ENCODE results near the gene DDX10.

The DDX10 gene

DNA sequence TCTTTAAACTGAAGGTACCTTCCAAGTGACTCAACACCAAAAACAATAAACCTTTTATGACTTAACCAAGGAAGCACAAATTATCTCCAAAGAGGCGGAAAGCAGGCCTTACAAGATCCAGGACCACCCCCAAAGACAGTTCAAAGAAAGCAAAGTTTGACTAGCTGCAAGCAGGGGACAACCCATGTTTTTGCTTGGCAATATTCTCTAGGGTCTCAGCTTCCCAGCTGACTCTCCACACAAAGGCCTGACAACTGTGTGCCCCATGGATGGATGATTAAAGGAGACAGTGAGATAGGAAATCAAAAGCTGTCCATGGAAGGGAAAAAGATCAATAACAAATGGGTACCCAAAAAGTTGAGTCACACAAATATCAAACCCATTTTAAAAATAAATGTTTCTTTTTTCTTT, 232.2 kb downstream of the DDX10 start:
- no peak overlapping the region for H3K4me3 ChIP-seq (ENCODE audit: low read depth, low read length)
- DNase-seq (ENCODE audit: low read depth), result no peak
- TF ChIP-seq, protein P1, sequence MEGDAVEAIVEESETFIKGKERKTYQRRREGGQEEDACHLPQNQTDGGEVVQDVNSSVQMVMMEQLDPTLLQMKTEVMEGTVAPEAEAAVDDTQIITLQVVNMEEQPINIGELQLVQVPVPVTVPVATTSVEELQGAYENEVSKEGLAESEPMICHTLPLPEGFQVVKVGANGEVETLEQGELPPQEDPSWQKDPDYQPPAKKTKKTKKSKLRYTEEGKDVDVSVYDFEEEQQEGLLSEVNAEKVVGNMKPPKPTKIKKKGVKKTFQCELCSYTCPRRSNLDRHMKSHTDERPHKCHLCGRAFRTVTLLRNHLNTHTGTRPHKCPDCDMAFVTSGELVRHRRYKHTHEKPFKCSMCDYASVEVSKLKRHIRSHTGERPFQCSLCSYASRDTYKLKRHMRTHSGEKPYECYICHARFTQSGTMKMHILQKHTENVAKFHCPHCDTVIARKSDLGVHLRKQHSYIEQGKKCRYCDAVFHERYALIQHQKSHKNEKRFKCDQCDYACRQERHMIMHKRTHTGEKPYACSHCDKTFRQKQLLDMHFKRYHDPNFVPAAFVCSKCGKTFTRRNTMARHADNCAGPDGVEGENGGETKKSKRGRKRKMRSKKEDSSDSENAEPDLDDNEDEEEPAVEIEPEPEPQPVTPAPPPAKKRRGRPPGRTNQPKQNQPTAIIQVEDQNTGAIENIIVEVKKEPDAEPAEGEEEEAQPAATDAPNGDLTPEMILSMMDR (IDR thresholded peaks at IDR 0.05; ENCODE audit: insufficient read depth, low read depth, low read length, missing control alignments), result no peak

DNA sequence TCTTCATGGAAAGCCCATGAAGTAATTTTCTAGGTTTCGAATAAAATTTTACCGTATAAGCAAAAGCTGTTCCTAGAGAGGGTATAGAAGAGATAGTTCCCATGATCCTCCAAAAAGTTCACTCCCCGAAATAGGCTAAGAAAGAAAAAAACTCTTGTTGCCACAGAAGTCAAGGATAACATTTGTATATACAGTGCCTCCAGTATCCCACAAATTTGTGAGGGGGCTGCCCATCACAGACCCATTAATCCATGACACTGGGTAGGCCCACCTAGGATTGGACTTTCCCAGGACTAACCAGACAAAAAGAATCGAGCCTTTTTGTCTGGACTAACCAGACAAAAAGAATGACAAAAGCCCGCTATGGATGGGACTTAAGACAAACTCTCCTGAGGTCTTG, 233.0 kb downstream of the DDX10 start:
- DNase-seq (ENCODE audit: low read depth), result no peak
- H3K4me3 ChIP-seq (ENCODE audit: low read depth, low read length), result no peak overlapping the region
- TF ChIP-seq, protein P1 (IDR thresholded peaks at IDR 0.05; ENCODE audit: insufficient read depth, low read depth, low read length, missing control alignments), result no peak

DNA sequence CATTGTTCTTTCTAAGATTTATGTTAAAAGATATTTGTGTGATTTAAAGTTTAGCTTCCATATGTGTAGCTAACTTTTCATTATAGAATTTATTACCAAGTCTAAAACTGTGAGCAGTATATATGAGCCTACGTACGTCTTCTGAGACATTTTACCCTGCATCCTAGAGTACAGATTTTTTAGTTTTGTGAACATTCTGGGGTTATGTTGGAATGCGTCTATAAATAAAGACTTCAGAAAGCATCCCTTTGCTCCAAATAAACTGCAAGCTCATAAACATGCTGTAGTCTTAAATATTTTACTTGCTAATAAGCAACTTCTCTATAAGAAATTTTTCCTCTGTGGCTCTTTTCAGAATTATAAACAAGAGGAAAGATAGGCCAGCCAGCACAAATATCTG, 236.5 kb downstream of the DDX10 start:
- DNase-seq (ENCODE audit: low read depth), result no peak
- no peak overlapping the region for H3K4me3 ChIP-seq (ENCODE audit: low read depth, low read length)
- TF ChIP-seq, protein P1 (IDR thresholded peaks at IDR 0.05; ENCODE audit: insufficient read depth, low read depth, low read length, missing control alignments), result no peak

DNA sequence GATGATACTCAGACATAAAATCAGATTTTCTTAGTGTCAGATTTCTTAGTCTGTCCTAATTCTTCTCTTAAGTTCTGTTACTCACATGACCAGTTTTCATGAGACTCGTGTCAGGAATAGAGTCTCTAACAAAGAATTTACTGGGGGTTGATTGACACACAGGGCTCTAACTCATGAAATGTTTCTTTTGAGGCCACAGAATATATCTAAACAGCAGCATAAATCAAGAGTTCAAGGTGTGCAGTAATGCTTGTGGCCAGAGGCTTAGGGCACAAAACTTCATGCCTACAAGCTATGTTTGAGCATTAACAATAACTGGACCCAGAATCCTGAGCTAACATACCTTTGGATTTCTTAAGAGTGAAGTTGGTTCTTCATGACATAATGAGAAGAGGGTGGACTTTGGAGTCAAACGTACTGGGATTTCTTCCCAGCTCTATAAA, 237.2 kb downstream of the DDX10 start:
- TF ChIP-seq, protein P1 (IDR thresholded peaks at IDR 0.05; ENCODE audit: insufficient read depth, low read depth, low read length, missing control alignments), result no peak
- no peak for DNase-seq (ENCODE audit: low read depth)
- no peak overlapping the region for H3K4me3 ChIP-seq (ENCODE audit: low read depth, low read length)

DNA sequence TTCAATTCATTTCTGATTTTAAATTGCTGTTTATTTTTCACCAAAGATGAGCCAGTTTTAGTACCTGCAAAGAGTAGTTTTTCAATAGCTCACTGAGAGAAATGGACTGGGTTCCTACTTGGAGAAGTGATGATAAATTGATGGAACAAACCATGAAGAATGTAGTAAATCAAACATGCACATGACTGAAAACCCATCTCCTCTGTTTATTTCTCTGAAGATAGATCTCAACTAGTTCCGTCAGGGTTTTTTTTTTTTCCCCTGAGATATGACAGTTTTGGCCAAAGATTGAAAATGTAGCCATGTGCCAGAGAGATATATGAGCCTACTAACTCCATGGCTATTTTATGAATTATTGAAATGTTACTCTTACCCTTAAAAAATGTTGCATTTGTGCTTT, 239.6 kb downstream of the DDX10 start:
- TF ChIP-seq, protein P1 (IDR thresholded peaks at IDR 0.05; ENCODE audit: insufficient read depth, low read depth, low read length, missing control alignments), result no peak
- no peak for DNase-seq (ENCODE audit: low read depth)
- H3K4me3 ChIP-seq (ENCODE audit: low read depth, low read length), result no peak overlapping the region

DNA sequence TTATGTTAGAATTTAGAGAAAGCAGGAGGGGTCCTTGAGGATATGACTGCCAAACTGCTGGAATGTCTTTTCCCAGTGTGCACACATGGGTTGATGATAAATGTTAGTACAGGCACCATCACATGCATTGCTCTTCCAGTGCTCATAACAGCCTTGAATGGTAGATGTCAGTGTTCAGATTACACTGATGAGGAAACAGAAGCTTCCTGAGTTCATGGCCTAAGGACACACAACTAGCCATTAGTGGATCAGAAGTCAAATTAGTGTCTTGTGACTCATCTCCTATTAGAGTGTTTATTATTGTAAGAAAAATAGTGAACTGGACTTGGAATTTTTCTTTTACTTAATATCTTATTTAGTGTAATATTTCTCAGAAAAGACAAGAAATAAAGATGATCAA, 241.5 kb downstream of the DDX10 start:
- no peak for DNase-seq (ENCODE audit: low read depth)
- TF ChIP-seq, protein P1 (IDR thresholded peaks at IDR 0.05; ENCODE audit: insufficient read depth, low read depth, low read length, missing control alignments), result no peak
- H3K4me3 ChIP-seq (ENCODE audit: low read depth, low read length), result no peak overlapping the region

DNA sequence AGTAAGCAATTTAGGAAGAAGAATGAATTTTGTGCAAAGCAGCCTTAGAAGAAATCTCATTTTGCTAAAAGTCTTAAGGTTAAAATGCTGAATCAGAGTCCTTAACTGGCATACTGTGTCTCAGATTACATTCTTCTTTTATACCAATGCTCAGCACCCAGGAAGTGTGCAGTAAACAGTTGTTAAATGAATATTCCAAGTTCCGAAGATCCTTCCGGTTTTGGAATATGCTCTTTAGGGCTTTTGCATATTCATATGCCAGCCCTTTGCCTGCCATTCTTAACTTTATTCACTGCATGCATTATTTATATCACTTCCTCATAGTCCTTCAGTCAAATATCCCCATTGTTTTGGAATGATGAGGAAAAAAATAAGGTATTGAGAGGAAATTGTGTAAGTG, 242.0 kb downstream of the DDX10 start:
- H3K4me3 ChIP-seq (ENCODE audit: low read depth, low read length), result no peak overlapping the region
- TF ChIP-seq, protein P1 (IDR thresholded peaks at IDR 0.05; ENCODE audit: insufficient read depth, low read depth, low read length, missing control alignments), result no peak
- no peak for DNase-seq (ENCODE audit: low read depth)
